ENCODE measurements around the gene MC5R. TPM values are rescaled to one million over a fixed set of nuclear protein-coding genes. Genes with fewer than 3 reads are reported as not detected.

MC5R gene
- total RNA-seq, 1 experiment from 2014 or later = not detected

DNA sequence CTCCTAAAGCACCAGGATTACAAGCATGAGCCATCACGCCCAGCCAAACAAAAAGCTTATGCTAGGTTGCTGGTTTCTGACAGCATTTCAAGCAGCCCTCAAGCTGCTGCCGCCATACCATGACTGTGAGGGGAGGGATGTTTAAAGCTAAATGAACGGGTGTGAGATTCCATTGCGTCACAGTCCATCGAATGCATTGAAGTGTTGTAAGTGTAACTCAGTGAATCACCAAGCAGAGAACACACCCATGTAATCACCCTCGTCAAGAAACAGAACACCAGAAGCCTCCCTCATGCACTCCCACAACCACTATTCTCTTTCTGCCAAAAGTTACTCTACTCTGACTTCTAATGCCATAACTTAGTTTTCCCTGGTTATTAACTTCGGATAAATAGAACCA lies 32.8 kb upstream of the MC5R start:
- no peak for DNase-seq (ENCODE audit: low read depth, low spot score)
- intact Hi-C loops (cut with micrococcal nuclease) = no loop called here
- Histone ChIP-seq H3K9me2 (ENCODE audit: insufficient read depth) (no peaks in the 10 kb centered on the region), H3K79me2 (ENCODE audit: insufficient read depth, low read length) (no peaks in the 10 kb centered on the region), H3K36me3 (ENCODE audit: control insufficient read depth in 1 of 2, insufficient read depth in 2 of 2, low read length in 2 of 2) (no peaks in the 10 kb centered on the region), H3K4me1 (ENCODE audit: control insufficient read depth in 1 of 2, insufficient read depth in 2 of 2, low read length in 2 of 2) (no peaks in the 10 kb centered on the region), H3K9ac (ENCODE audit: low read length) (no peak overlapping the region), H3K9me3 (ENCODE audit: control insufficient read depth in 1 of 2, insufficient read depth in 1 of 2, low read depth in 1 of 2, low read length in 2 of 2) (no peaks in the 10 kb centered on the region), H4K20me1 (ENCODE audit: insufficient read depth) (no peaks in the 10 kb centered on the region), H3K4me3 (replicated peaks in 1 of 2; ENCODE audit: low read depth in 1 of 2, low read length in 2 of 2) (no peak overlapping the region), H3K4me2 (ENCODE audit: low read length) (no peak overlapping the region), H2AFZ (ENCODE audit: low read depth, low read length, poor library complexity, severe bottlenecking) (no peak overlapping the region), H3K27ac (ENCODE audit: low read depth, low read length) (no peak overlapping the region), H3K27me3 (ENCODE audit: insufficient read depth, low read length) (no peaks in the 10 kb centered on the region)
- CTCF ChIA-PET = no interaction called here
- TF ChIP-seq ZBTB33 (IDR thresholded peaks at IDR 0.05; ENCODE audit: extremely low read depth, insufficient replicate concordance, low read length) (no peak), EGR1 (IDR thresholded peaks at IDR 0.05; ENCODE audit: low read depth) (no peak), SIN3A (IDR thresholded peaks at IDR 0.05; ENCODE audit: low read depth) (no peak), EZH2 (IDR thresholded peaks at IDR 0.05) (no peak), ZNF274 (IDR thresholded peaks at IDR 0.05; ENCODE audit: low read depth, low read length) (no peak), POLR2A (IDR thresholded peaks at IDR 0.05; ENCODE audit: borderline replicate concordance, extremely low read depth, insufficient read depth, insufficient read length) (no peak)
- POLR2A ChIA-PET = no interaction called here
- no peak for ATAC-seq
- BruUV-seq (replicated peaks) = no TSS peak
- RAD21 ChIA-PET (ENCODE audit: low non-redundant PET in 1 of 2, low total read pairs in 2 of 2, uncharacterized antibody in 2 of 2, unreplicated experiment in 2 of 2) = no interaction called here

- TF ChIP-seq RAD21 (IDR thresholded peaks at IDR 0.05; ENCODE audit: low read depth) = 0 out of 2 replicates have a peak, but pooled peaks have one; percentile 11
- no peak for TF ChIP-seq ELF1 (IDR thresholded peaks at IDR 0.05; ENCODE audit: borderline replicate concordance, low read depth)
Observed at GRCh38 chr18:13793819-13794218, 30.1 kb upstream of the MC5R start.

More at GRCh38 chr18:13793819-13794218, 30.1 kb upstream of the MC5R start:
- H3K4me2 ChIP-seq (ENCODE audit: low read length) = no peak overlapping the region
- no peak overlapping the region for H3K4me3 ChIP-seq (replicated peaks in 1 of 2; ENCODE audit: low read depth in 1 of 2, low read length in 2 of 2)
- BruUV-seq (replicated peaks) = no TSS peak
- H3K4me1 ChIP-seq (ENCODE audit: control insufficient read depth in 1 of 2, insufficient read depth in 2 of 2, low read length in 2 of 2) = peaks cover 8 to 12% of the 10 kb centered on the region in 2 experiments
- RAD21 ChIA-PET (ENCODE audit: low non-redundant PET in 1 of 2, low total read pairs in 2 of 2, uncharacterized antibody in 2 of 2, unreplicated experiment in 2 of 2) = no interaction called here
- H3K79me2 ChIP-seq (ENCODE audit: insufficient read depth, low read length) = no peaks in the 10 kb centered on the region
- H2AFZ ChIP-seq (ENCODE audit: low read depth, low read length, poor library complexity, severe bottlenecking) = no peak overlapping the region
- ATAC-seq (no peak), DNase-seq (ENCODE audit: low read depth, low spot score) (no peak)
- H3K9me2 ChIP-seq (ENCODE audit: insufficient read depth) = no peaks in the 10 kb centered on the region
- no peaks in the 10 kb centered on the region for H4K20me1 ChIP-seq (ENCODE audit: insufficient read depth)
- H3K27ac ChIP-seq (ENCODE audit: low read depth, low read length) = no peak overlapping the region
- H3K9me3 ChIP-seq (ENCODE audit: control insufficient read depth in 1 of 2, insufficient read depth in 1 of 2, low read depth in 1 of 2, low read length in 2 of 2) = no peaks in the 10 kb centered on the region
- H3K27me3 ChIP-seq (ENCODE audit: insufficient read depth, low read length) = no peaks in the 10 kb centered on the region
- H3K36me3 ChIP-seq (ENCODE audit: control insufficient read depth in 1 of 2, insufficient read depth in 2 of 2, low read length in 2 of 2) = no peaks in the 10 kb centered on the region
- POLR2A ChIA-PET = no interaction called here
- intact Hi-C loops (cut with micrococcal nuclease) = no loop called here
- H3K9ac ChIP-seq (ENCODE audit: low read length) = no peak overlapping the region
- CTCF ChIA-PET = no interaction called here

Data from HCT116 (cell line).